HG03045 (cell line): Measurements from ENCODE around the gene HHIPL1.
"Not testable (repeated sequence)": the region's sequence is repeated elsewhere in the genome, so short reads cannot be mapped to it uniquely, and the experiment has no call there.

Experiments used
- ATAC-seq: cut with Tn5 transposase; IDR thresholded peaks from one replicate; pipeline ENCODE4 v1.9.1; 2021; ENCODE audit warnings: mild to moderate bottlenecking, moderate library complexity; ENCODE audit not compliant: unreplicated experiment

The HHIPL1 gene

GRCh38 chr14:99632410-99633035 is 12.4 kb upstream of the HHIPL1 start:
- ATAC-seq, result no peak

- no peak for ATAC-seq
Observed at GRCh38 chr14:99633141-99633540, 11.8 kb upstream of the HHIPL1 start.

GRCh38 chr14:99633918-99634317 is 11.0 kb upstream of the HHIPL1 start:
- no peak for ATAC-seq

GRCh38 chr14:99634443-99634842 is 10.5 kb upstream of the HHIPL1 start:
- ATAC-seq, result no peak

- ATAC-seq, result no peak
Observed at GRCh38 chr14:99635116-99635515, 9.8 kb upstream of the HHIPL1 start.

GRCh38 chr14:99636487-99636886 is 8.4 kb upstream of the HHIPL1 start:
- ATAC-seq, result no peak

- no peak for ATAC-seq
Observed at GRCh38 chr14:99637624-99638023, 7.3 kb upstream of the HHIPL1 start.

GRCh38 chr14:99642771-99643170 is 2.2 kb upstream of the HHIPL1 start:
- not testable (repeated sequence) for ATAC-seq

- ATAC-seq, result no peak
Observed at GRCh38 chr14:99643343-99643742, 1.6 kb upstream of the HHIPL1 start.

GRCh38 chr14:99644035-99644587 is 818 bp upstream of the HHIPL1 start:
- no peak for ATAC-seq

- no peak for ATAC-seq
Observed at GRCh38 chr14:99645545-99646505, 896 bp downstream of the HHIPL1 start.

- ATAC-seq, result no peak
Observed at GRCh38 chr14:99647411-99647810, 2.5 kb downstream of the HHIPL1 start.

- ATAC-seq, result no peak
Observed at GRCh38 chr14:99648027-99648784, 3.3 kb downstream of the HHIPL1 start.

- ATAC-seq, result no peak
Observed at GRCh38 chr14:99649219-99649618, 4.3 kb downstream of the HHIPL1 start.

GRCh38 chr14:99649643-99650042 is 4.7 kb downstream of the HHIPL1 start:
- ATAC-seq, result no peak

GRCh38 chr14:99650189-99650588 is 5.3 kb downstream of the HHIPL1 start:
- no peak for ATAC-seq

GRCh38 chr14:99651953-99652746 is 7.2 kb downstream of the HHIPL1 start:
- no peak for ATAC-seq

GRCh38 chr14:99654235-99654985 is 9.5 kb downstream of the HHIPL1 start:
- ATAC-seq, result no peak

- ATAC-seq, result no peak
Observed at GRCh38 chr14:99655521-99655920, 10.6 kb downstream of the HHIPL1 start.

- ATAC-seq, result no peak
Observed at GRCh38 chr14:99656171-99656570, 11.2 kb downstream of the HHIPL1 start.
